CD4-positive, alpha-beta T cell treated with Interleukin-17A for 4 hours (primary cell): ENCODE measurements around the gene CLEC9A.
"Not testable (repeated sequence)": the region's sequence is repeated elsewhere in the genome, so short reads cannot be mapped to it uniquely, and the experiment has no call there.

ENCODE experiments used
- DNase-seq: peaks from one replicate; pipeline ENCODE4 v3.0.0-alpha.2; 2020; ENCODE audit warnings: mixed read lengths

Gene CLEC9A

DNA sequence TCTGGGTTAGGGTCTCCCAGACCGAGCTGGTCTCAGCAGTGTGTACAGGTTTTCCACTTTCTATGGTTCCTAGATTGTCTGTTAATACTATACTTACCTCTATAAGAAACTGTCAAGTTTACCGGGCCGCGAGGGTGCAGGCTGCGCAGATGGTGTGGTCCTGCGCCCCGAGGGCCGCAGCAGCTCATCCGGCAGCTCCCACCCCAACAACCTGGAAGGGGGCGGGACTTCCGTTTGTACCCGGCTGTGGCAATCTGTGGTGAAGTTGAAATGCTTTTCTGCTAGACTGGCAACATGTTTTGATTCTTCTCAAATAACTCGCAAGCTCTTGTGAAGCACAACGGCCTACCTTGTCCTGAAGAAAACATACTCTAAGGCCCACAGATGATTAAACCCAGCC lies at the start of gene CLEC9A:
Gene CLEC9A, plus strand, starts transcription at position 237 of the 400 bp plus-strand sequence. CDS start 22,006 bp downstream, outside the sequence.
- DNase-seq: no peak

DNA sequence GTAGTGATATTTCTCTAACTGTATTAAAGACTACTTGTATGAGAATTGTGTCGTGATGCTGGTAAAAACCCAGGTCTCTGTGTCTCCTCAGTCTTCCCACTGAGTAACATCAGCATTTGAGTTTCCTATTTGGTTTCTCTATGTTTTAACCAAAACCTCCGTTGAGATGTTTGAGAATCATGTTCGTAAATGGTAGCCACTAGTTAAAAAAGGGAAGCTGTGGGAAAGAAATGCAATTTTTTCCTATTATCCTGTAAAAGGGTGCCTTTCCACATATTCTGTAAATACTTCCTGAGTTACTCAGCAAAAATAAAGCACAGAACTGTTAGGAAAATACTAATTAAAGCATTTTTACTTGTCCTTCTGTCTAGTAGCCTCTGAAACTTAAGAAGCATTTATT lies 38.6 kb upstream of the CLEC9A start:
- DNase-seq: no peak

DNA sequence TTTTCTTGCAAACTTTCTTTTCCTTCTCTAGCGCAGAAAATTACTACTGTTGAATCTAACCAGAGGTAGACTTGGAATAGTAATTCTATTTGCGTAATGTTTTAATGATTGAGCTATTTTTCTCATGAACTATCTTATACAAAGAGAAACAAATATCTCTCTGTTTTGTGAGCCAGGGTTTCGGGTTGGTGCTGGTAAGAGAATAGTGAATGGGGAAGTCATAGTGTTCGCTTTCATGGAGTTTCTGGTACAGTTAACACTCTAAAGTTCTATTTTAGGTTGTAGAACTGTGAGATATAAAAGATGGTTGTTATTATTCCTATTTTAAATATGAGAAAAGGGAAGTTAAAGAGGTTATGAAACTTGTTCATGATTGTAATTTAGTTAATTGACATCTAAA lies 38.2 kb upstream of the CLEC9A start:
- no peak for DNase-seq

DNA sequence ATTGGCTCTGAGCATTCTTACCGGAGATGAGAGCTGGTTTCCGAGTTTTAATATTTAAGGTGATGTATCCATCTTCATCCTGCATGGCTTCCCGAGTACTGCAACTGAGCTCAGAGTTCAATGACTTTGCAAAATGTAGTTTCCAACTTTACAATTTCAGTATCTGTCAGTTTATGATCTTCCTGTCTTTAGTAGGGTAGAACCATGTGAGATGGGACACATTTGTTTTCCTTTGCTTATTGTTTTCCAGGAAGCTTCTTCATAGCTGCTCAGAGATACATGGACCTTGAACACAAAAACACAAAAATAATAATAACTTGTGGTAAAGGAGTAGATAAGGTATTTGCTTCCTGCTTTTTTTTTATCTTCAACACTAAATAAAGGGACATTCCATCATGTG lies 31.5 kb upstream of the CLEC9A start, which contains the start of gene CLEC1B:
Gene CLEC1B, minus strand, starts transcription at position 106 of the 400 bp plus-strand sequence. Its CDS starts 21 bp downstream, at position 85.
- no peak for DNase-seq

DNA sequence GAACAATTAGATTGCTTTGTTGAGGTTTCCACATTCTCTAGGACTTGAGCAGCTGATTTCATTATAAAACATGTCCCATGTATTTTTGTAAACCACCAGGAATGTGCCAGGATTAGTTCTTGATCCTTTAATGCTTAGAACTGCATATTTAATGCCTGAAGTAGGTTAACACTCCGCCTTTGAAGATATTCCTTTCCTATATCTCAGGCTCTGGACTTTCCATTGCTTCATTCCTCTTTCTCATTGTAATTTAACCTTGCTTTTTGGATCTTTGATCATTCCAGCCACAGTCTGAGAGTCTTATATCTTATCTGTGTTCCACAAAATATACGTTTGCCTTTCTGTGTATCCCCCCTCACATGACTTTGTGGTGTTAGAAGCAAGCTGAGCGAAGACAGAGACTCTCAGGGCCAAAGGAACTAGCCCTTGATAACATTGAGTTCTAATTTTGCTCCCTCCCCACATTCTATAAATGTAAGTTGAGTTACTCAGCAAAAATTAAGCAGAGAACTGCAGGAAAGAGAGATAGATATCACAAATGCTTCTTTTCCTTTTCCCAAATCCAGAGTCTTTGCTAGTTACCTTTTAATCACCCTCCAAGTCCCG lies 29.2 kb upstream of the CLEC9A start:
- DNase-seq: no peak

DNA sequence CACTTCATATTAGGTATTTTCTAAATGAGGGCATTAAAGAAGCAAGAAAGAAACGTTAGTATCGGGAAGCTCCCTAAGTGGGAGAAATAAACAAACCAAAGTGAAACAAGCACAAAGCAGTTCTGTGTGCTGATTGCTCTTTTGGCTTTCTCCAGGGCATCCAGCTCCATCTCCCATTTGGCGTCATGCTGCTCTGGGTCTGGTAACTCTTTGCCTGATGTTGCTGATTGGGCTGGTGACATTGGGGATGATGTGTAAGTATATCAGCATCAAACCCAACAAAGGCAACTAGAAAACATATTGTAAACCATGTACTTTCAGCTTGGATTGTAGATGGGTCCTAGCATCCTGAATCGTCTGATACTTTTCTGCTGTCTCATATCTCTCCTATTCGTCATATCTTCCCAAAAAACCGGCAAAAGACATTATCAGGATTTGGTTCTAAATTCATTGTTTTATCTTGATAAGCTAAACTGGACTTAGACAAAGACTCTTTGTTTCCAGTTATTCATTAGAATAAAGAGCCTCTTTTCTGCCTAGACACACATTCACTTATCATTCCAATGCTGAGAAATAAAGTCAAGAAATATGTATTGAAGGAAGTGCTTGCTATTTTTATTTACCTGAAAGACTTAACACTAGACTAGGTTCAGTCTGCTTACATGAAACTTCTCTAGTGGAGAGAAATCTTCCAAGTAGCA lies 17.7 kb upstream of the CLEC9A start:
- DNase-seq: no peak

DNA sequence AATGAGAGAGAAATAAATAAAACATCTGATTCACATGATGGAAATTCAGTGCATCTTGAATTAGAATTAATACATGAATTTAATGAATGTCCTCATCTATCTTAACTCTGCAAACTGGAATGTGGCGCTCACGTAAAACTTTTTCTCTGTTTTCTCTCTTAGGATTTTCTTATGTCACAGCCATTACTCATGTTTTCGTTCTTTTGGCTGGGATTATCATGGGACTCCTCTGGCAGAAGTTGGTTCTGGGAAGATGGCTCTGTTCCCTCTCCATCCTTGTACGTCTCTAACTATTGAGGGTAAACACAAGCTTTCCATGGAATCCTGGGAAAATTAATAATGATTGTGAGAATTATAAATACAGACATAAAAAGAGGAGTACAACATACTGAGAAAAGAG lies 15.0 kb upstream of the CLEC9A start:
- no peak for DNase-seq

DNA sequence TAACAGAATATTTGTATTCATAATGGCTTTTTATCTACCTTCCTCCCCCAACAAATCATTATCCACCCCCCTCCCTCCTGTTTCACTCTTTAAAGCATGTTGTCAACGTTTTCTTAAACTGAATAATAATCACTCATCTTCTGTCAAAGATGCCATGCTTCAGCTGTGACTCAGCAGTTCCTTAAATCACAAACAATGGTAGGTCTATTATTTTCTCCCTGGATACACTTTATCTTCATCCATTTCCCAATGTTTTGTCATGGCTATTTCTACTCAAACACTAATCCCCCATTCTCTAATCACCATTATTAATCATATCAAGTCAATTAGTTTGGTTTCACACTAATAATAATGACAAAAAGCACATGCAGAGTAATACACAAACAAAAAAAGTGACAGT lies 13.6 kb upstream of the CLEC9A start:
- no peak for DNase-seq

DNA sequence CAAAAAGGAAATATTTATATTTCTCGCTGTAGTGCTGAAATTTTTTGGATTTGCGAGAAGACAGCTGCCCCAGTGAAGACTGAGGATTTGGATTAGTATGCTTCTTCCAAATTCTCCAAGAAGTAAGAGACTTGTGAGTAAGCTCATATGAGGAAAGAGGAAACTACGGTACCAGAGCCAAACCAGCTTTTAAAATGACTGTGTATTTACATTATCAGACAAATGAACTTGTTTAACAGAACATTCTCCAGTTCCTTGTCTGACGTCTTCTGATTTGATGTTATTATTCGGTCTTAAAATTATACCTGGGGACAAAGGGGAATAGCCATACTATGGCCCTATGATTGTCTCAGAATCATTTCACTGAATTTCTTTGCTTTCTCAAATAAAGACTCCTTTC lies 12.1 kb upstream of the CLEC9A start:
- no peak for DNase-seq

DNA sequence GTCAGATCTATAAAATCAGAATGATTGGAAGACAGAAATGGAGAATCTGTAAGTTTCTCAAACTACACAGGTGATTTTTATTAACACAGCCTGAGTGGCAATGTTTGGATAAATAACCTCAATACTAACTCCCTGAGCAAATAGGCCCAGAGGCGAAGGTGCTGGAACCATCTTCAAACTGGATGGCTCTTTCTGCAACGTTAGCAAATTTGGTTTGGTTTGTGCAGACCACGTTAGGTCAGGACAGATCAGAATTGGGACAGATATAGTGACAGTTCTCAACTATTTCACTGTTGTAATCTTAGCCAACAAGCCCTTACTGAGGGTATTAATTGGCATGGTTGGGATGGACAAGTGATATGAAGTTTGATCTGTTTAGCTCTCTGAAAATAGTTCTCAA lies 9.1 kb upstream of the CLEC9A start:
- DNase-seq: no peak

DNA sequence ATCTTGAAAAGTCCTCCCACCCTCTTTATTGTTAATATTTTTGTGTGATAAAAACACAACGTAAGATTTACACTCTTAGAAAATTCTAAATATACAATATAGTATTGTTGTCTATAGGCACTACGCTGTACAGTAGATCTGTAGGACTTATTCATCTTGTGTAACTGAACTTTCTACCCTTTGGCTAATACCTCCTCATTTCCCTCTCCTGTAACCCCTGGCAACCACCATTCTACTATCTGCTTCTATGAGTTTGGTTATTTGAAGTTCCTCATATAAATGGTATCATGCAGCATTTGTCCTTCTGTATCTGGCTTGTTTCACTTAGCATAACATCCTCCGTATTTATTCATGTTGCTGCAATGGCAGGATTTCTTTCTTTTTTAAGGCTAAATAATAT lies 5.2 kb upstream of the CLEC9A start:
- DNase-seq: no peak

DNA sequence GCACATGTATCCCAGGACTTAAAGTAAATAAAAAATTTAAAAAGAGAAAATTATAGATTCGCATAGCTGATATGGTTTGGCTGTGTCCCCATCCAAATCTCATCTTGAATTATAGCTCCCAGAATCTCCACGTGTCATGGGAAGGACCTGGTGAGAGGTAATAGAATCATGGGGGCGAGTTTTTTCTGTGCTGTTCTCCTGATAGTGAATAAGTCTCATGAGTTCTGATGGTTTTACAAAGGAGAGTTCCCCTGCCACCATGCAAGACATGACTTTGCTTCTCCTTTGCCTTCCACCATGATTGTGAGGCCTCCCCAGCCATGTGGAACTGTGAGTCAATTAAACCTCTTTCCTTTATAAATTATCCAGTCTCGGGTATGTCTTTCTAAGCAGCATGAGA lies 3.8 kb upstream of the CLEC9A start:
- not testable (repeated sequence) for DNase-seq

DNA sequence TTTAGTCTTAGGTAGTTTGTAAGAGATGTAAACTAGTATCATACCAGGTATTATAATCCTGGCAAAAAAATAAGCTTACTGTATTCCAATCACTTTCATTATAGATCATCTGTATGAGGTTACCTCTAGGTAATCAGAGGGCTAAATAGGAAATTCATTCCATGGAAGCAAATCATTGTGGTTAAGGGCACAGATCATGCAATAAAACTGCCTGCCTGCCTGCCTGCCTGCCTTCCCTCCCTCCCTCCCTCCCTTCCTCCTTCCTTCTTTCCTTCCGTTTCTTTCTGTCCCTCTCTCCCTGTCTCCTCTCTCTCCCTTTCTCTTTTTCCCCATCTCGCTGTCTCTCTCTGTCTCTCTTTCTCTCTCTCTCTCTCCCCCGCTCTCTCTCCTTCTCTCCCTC lies 3.2 kb upstream of the CLEC9A start:
- DNase-seq: no peak

DNA sequence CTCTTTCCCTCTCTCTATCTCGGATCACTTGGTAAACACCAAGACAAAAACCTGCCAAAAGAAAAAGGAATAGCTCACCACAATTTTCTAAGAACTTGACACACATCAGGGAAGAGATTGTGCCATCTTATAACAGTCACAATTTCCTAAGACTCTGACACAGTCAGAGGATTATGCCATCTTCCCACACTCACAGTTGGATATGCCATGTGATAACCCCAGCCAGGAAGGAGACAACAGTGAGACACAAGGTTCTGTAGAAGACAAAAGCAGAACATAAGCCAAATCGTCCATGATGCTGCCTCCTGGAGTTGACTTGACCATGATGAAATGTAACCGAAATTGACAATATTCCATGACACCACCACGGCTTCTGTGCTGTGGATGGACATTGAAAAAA lies 2.8 kb upstream of the CLEC9A start:
- DNase-seq: no peak

DNA sequence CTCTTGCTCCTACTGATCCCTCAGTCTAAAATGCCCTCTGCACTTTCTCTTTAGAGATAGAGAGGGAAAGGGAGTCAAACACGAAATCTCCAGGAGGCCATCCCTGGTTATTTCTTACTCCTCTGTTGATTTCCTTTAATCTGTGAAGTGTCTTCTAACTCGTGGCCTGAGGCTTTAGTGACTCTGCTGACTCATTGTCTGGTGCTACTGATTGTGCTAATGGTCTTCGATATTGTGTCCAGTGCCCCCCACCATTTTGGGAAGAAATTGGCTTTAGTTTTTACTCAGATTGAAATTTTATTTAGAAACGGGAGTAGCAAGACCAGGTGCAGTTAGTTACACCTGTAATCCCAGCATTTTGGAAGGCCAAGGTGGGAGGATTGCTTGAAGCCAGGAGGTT lies 839 bp downstream of the CLEC9A start:
- no peak for DNase-seq

DNA sequence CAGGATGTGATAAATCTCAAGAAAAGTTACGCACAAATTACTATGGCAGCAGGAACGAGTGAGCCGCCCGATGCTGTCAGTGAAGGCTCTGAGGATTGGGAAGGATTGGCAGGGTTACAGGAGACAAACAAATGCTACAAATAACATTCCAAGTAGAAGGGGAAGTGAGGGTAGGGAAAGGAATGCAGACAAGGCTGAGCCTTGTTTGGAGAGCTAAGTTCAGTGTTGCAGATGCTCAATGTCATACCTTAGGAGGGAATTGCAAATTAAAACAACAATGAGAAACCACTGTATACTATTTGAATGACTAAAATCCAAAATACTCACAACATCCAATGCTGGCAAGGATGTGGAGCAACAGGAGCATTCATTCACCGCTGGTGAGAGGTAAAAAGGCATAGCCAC lies 1.3 kb downstream of the CLEC9A start:
- DNase-seq: no peak

DNA sequence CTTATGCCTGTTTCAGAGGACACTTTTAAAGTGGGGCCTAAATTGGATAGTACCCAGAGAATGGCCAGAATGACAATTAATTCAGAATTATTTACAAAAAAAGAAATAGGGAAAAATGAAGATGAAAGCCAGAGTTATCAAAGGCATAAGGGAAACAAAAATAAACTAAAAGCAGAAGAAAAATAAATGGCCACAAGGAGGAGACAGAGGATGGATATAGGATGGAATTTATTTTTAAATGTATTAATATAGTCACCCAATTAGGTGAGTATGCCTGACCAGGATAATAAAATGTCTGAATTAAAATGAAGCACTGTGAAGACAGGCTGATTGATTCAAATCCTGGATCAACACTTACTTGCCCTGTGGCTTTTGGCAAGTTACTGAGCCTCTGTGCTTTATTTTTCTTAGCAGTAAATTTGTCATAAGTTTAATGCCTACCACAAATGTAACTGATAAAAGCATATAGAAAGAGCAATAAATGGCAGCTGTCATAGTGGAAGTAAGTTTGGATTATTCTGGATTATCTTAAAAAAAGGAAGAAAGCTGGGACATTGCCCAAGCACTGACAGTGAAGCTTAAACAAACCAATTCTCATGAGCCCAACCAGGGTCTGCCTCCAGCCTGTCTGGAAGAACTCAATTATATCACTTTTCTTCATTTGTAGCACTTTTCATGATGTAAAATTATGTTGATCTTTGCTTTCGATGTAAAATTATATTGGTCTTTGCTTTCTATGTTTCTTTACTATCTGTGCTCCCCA lies 3.5 kb downstream of the CLEC9A start:
- DNase-seq: no peak

DNA sequence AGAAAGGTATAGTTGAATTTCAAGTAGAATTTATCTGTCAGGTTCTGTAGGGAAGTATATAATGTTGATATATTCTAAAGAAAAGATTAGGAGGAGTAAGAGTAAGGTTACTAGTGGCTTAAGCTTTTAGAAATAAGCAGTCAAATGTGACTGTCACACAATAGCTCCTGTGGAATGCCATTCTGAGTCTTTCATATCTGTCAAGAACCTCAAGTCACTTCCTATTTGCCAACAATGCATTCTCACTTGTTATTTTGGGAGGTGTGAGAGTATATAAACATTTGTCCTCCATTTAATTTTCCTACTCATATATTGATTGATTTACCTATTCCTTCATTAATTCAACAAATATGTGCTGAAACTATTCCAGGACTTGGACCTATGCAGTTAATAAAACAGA lies 11.7 kb downstream of the CLEC9A start:
- no peak for DNase-seq

DNA sequence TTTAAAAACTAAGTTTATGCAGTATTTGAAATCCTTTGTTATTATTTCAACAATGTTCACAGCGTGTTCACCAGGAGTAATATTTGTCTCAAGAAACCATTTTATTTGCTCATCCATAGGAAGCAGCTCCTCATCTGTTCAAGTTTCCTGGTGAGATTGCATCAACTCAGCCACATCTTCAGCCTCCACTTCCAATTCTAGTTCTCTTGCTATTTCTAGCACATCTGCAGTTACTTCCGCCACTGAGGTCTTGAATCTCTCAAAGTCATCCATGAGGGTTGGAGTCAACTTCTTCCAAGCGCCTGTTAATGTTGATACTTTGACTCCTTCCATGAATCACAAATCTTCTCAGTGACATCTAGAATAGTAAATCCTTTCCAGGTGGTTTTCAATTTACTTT lies 18.0 kb downstream of the CLEC9A start:
- DNase-seq: no peak

DNA sequence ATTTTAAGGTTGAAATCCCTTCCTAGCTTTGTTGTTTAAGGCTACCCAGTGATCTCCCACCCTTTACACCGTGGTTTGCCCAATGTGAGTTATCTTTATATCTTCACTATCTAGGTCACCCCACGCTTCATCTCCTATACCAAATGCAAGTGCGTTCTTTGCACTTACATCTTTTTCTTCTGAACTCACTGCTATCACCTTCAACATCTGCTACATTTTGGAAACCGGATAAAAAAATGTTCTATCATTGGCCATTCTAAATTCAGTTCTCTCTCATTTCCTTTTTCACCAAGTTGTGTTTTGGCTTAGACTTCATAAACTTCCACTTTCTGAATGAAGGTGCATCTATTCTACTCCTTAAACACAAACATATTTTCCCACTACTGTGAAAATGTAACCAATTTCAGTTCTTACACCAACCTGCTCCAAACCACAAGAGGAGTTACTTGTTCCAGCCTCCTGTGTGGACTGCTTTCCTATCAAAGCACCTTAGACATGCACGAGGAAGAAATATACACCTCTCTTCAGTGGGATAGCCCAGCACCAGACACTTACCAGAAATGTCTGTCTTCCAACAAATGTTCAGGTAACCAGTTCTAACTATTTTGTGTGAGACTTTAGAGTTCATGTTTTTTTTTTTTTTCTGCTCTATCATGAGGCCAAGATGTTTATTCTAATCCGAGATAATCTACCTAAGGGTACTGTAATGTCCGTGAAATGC lies 21.9 kb downstream of the CLEC9A start:
- no peak for DNase-seq

DNA sequence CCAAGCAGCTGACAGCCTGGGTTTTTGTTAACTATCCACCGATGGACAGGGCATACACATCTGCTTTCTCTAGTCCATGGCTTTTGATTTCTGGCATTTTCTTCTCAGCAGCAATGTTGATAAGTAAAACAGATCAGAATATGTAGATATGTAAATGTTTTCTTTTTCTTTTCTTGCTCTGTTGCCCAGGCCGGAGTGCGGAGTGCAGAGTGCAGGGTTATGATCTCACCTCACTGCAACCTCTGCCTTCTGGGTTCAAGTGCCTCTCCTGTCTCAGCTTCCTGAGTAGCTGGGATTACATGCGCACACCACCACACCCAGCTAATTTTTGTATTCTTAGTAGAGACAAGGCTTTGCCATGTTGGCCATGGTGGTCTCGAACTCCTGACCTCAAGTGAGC lies 27.9 kb downstream of the CLEC9A start:
- no peak for DNase-seq

DNA sequence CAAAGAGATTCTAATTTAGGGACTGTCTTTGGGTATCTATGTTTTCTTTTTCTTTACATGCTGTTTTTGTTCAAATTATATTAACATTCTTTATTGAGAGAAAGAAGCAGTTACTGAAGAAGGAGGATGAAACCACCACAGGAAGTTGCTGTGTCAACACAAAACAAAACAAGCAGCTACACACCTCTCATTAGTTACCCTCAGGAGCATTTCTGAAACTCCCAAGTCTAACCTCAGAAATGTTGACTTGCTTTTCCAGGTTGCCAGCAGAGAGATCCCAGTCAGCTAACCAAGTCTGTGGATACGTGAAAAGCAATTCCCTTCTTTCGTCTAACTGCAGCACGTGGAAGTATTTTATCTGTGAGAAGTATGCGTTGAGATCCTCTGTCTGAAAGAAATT lies 34.8 kb downstream of the CLEC9A start:
- no peak for DNase-seq

DNA sequence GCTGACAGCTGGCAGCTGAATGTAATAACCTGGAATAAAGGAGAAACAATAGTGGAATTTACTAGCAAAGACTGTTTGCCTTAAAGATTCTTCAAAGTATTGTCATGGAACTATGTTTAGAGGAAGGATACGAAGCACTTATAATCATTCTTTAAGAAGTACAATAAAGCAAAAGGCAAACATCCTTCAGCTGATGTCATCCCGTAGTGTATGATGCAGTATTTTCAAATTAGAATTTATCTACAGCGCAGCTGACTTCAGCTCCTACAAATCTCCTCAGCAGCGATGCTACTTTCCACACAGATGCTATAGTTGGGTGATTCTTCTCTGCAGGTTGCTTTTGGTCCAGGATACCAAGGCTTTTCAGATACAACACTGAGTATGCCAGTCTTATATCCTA lies 36.8 kb downstream of the CLEC9A start:
- DNase-seq: no peak
